K562 (cell line): ENCODE data around the gene CD22. TPM values are rescaled to one million over a fixed set of nuclear protein-coding genes. Genes with fewer than 3 reads are reported as not detected.

ENCODE experiments used
- CREM ChIP-seq: IDR thresholded peaks from 2 replicates; pipeline ENCODE4 v1.6.1; 2014; ENCODE audit warnings: antibody characterized with exemption, low read depth
- CTBP1 ChIP-seq: fragments of 450-650 bp; IDR thresholded peaks from 2 replicates; pipeline ENCODE4 v1.6.1; 2016; ENCODE audit warnings: borderline replicate concordance
- FOS ChIP-seq: IDR thresholded peaks from 3 replicates; pipeline ENCODE4 v1.6.1; 2011; ENCODE audit not compliant: insufficient read length; ENCODE audit errors: extremely low read depth
- KAT7 ChIP-seq: sonication (generic); formaldehyde crosslinking; IDR thresholded peaks from 2 replicates; pipeline ENCODE4 v1.8.0; 2022; ENCODE audit warnings: missing genetic modification reagents, mild to moderate bottlenecking, borderline replicate concordance
- MAZ ChIP-seq, 2 experiments: fragments of 450-650 bp in 1 of 2; sonication (generic) in 1 of 2; formaldehyde crosslinking; IDR thresholded peaks in 1 of 2; conservative IDR thresholded peaks in 1 of 2; 2 replicates each; pipeline versions ENCODE4 v1.4.0 to v1.5.0; 2020; ENCODE audit warnings: mild to moderate bottlenecking in 1 of 2, missing genetic modification reagents in 1 of 2
- NFATC3 ChIP-seq: fragments of 450-650 bp; IDR thresholded peaks from 2 replicates; pipeline ENCODE4 v1.6.1; 2017; ENCODE audit warnings: mild to moderate bottlenecking
- RAD21 ChIP-seq, 2 experiments: fragments of 250-450 bp in 1 of 2; fragments of 450-650 bp in 1 of 2; sonication (Bioruptor Pico) in 1 of 2; formaldehyde crosslinking in 1 of 2; IDR thresholded peaks in 1 of 2; conservative IDR thresholded peaks in 1 of 2; 2 replicates each; pipeline versions ENCODE4 v1.4.0 to v1.8.0; 2020 to 2022; ENCODE audit warnings: mild to moderate bottlenecking in 2 of 2, moderate library complexity in 1 of 2
- USF2 ChIP-seq: sonication (generic); formaldehyde crosslinking; IDR thresholded peaks from 2 replicates; pipeline ENCODE4 v1.5.0; 2020; ENCODE audit warnings: missing genetic modification reagents
- ZBTB7A ChIP-seq: IDR thresholded peaks from 2 replicates; pipeline ENCODE4 v1.6.1; 2011; ENCODE audit warnings: low read depth, mild to moderate bottlenecking, low read length, moderate library complexity, borderline replicate concordance; ENCODE audit not compliant: control insufficient read depth
- ZNF592 ChIP-seq: fragments of 450-650 bp; IDR thresholded peaks from 2 replicates; pipeline ENCODE4 v1.6.1; 2017; ENCODE audit warnings: antibody characterized with exemption, mild to moderate bottlenecking
- polyA plus RNA-seq, 8 experiments: library from polyadenylated mRNA; depleted of rRNA in 4 of 8; stranded (reverse) in 5 of 8; unstranded in 3 of 8; fragments of >200 nt; fragmentation: Nextera tagmentation in 2 of 8; fragmentation: Illumina TruSeq in 1 of 8; extraction: Ambion mirVana in 2 of 8; extraction: Trizol in 1 of 8; gene quantifications; 2 replicates each; pipeline versions ENCODE4 v1.2.1 to v1.2.3, GENCODE V29; 2011 to 2014; ENCODE audit warnings: inconsistent platforms in 1 of 8, missing spikeins in 1 of 8
- total RNA-seq, 7 experiments: library from RNA; depleted of rRNA in 6 of 7; stranded (reverse); fragments of >200 nt in 6 of 7; fragmentation: Illumina TruSeq in 2 of 7; extraction: Trizol in 2 of 7; gene quantifications; 2 replicates each; pipeline versions ENCODE4 v1.2.1 to v1.2.3, GENCODE V29; 2011 to 2021; ENCODE audit warnings: low replicate concordance in 1 of 7

The CD22 gene
- total and polyA plus RNA-seq, 9 of the 15 experiments (the other 6 are each of a cell fraction or from before 2014, with no cell fraction given): 0.29 to 5.0 (median 3.5) TPM

GRCh38 chr19:35315883-35316282 is 13.1 kb upstream of the CD22 start (continued):
- peak; percentile 47 for TF ChIP-seq ZNF592
- peak; percentile 52; the same call in 1 of the 2 replicates for TF ChIP-seq CREM
- TF ChIP-seq KAT7 (CRISPR knock-in tag): no peak
- TF ChIP-seq MAZ (CRISPR knock-in tag; conservative IDR thresholded peaks at IDR 0.05 in 1 of 2, IDR thresholded peaks at IDR 0.05 in 1 of 2): no peak; a peak in 1 of 4 replicates
- no peak for TF ChIP-seq FOS
- TF ChIP-seq USF2 (CRISPR knock-in tag): no peak
- peak in 1 of 2 experiments; percentile 49; a peak in 2 of 4 replicates for TF ChIP-seq RAD21 (CRISPR knock-in tag; conservative IDR thresholded peaks at IDR 0.05 in 1 of 2, IDR thresholded peaks at IDR 0.05 in 1 of 2)
- TF ChIP-seq ZBTB7A: peak; percentile 45; the same call in 1 of the 2 replicates
- no peak for TF ChIP-seq NFATC3
- peak; percentile 79; the same call in 1 of the 2 replicates for TF ChIP-seq CTBP1
